Measurements from ENCODE around the gene LARP4B. TPM values are rescaled to one million over a fixed set of nuclear protein-coding genes. Genes with fewer than 3 reads are reported as not detected.
"Not testable (repeated sequence)": the region's sequence is repeated elsewhere in the genome, so short reads cannot be mapped to it uniquely, and the experiment has no call there.

LARP4B gene
- total and polyA plus RNA-seq, 8 donors: 45.1 to 122 (median 54.4) TPM

DNA sequence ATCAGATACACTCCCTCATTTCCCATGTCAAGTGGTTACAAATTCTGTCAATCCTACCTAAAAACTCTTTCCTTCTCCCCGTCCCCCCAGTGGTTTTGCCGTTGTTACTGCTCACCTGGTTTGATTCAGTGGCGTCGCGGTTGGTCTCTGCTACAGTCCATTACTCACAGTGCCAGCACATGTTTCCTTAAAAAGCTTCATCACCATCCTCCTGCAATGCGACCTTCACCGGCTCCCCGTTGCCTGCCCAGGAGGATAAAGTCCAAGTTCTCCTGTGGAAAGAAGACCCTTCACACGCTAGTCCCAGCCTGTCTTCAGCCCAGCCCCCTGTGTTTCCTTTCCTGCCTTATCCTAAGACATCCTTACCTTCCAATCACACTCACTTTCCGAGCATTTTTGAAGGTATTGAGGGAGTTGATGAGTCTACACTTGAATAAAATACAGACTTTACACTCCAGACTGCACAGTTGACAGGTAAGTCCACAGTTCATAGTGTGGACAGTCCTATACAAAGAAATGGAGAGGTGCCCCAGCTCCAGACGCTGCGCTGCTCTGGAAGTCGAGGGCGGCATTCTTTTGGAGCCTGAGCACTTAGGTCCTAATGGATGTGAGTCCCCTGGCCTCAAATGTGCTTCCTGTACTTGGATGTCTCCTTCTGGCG, 3.4 kb upstream of the LARP4B start:
- ATAC-seq: no peak
- intact Hi-C loops (cut with DNase I): no loop called here
- TF ChIP-seq, protein P1, sequence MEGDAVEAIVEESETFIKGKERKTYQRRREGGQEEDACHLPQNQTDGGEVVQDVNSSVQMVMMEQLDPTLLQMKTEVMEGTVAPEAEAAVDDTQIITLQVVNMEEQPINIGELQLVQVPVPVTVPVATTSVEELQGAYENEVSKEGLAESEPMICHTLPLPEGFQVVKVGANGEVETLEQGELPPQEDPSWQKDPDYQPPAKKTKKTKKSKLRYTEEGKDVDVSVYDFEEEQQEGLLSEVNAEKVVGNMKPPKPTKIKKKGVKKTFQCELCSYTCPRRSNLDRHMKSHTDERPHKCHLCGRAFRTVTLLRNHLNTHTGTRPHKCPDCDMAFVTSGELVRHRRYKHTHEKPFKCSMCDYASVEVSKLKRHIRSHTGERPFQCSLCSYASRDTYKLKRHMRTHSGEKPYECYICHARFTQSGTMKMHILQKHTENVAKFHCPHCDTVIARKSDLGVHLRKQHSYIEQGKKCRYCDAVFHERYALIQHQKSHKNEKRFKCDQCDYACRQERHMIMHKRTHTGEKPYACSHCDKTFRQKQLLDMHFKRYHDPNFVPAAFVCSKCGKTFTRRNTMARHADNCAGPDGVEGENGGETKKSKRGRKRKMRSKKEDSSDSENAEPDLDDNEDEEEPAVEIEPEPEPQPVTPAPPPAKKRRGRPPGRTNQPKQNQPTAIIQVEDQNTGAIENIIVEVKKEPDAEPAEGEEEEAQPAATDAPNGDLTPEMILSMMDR (IDR thresholded peaks at IDR 0.05): no peak
- no peak overlapping the region for H3K4me3 ChIP-seq
- peaks cover 0 to 10% of the 10 kb centered on the region in 2 donors for H3K4me1 ChIP-seq
- no peak overlapping the region for H3K27ac ChIP-seq
- no peaks in the 10 kb centered on the region for H3K9me3 ChIP-seq
- H3K36me3 ChIP-seq: no peaks in the 10 kb centered on the region
- H3K27me3 ChIP-seq: no peaks in the 10 kb centered on the region
- no peak for DNase-seq

DNA sequence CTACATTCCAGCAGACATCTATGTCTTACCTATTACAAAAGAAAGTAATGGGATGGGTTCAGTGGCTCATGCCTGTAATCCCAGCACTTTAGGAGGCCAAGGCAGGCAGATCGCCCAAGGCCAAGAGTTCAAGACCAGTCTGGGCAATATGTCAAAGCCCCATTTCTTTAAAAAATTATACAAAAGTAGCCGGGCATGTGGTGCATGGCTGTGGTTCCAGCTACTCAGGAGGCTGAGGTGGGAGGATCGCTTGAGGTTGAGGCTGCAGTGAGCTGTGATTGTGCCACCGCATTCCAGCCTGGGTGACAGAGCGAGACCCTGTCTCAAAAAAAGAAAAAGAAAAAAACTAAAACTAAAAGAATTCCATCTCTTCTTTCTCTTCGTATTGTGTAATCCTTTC, 2.7 kb upstream of the LARP4B start:
- H3K4me3 ChIP-seq; H3K27me3 ChIP-seq; intact Hi-C loops (cut with DNase I); H3K27ac ChIP-seq; H3K9me3 ChIP-seq; DNase-seq; H3K36me3 ChIP-seq; ATAC-seq: not testable (repeated sequence)
- peaks cover 5 to 17% of the 10 kb centered on the region in 2 donors for H3K4me1 ChIP-seq

DNA sequence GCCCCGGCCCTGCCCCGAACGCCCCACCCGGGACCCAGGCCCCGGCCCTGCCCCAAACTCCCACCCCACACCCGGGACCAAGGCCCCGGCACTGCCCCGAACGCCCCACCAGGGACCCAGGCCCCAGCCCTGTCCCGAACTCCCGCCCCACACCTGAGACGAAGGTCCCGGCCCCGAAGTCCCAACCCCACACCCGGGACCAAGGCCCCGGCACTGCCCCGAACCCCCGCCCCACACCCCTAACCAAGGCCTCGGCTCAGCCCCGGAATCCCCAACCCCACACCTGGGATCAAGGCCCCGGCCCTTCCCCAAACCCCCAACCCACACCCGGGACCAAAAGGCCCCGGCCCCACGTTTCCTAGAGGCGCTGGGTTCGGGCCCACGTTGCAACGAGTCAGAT, 1.1 kb upstream of the LARP4B start:
- Histone ChIP-seq H3K27ac (peak overlapping the region in 1 of 2 donors; percentile 91), H3K4me3 (peak overlapping the region in 1 of 2 donors; percentile 64), H3K4me1 (peaks cover 13 to 33% of the 10 kb centered on the region in 2 donors), H3K27me3 (no peaks in the 10 kb centered on the region), H3K36me3 (no peaks in the 10 kb centered on the region), H3K9me3 (no peaks in the 10 kb centered on the region)
- intact Hi-C loops (cut with DNase I): no loop called here
- TF ChIP-seq, protein P1 (IDR thresholded peaks at IDR 0.05): no peak
- ATAC-seq: no peak
- DNase-seq: peak in 1 of 4 donors; percentile 82

DNA sequence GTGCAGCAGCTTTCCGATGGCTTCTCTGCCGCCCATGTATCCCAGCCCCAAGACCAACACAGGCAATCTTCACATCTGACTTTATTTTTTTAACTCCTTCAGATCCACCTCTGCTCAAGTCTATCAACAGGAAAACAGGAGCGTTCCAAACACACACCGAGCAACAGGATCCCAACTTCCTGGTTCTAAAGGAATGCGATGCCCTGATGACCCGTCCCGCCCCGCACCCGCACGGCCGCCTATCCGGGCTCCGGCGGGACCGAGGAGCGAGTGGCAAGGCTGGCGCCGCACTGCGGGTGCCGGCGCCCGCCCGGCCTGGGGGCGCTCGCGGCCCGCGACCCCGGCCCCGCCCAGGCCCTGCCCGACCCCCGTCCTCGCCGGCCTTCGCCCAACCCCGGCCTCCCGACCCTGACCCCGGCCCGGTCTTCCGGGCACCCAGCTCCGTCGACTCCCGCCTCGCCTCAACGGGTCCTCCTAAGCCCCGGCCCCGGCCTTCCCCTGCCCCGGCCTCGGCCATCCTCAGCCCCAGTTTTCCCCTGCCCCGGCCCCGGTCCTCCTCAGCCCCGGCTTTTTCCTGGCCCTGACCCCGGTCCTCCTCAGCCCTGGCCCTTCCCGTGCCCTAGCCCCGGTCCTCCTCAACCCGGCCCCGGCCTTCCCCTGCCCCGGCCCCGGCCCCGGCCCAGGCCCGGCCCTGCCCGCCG, 730 bp downstream of the LARP4B start:
- intact Hi-C loops (cut with DNase I): no loop called here
- H3K9me3 ChIP-seq: no peaks in the 10 kb centered on the region
- H3K27me3 ChIP-seq: no peaks in the 10 kb centered on the region
- H3K27ac ChIP-seq: peak overlapping the region; percentile 84 to 91
- H3K4me1 ChIP-seq: peaks cover 24 to 51% of the 10 kb centered on the region in 2 donors
- DNase-seq: peak in 3 of 4 donors; percentile 44 to 90 (median 47)
- peak; percentile 18 for ATAC-seq
- TF ChIP-seq, protein P1 (IDR thresholded peaks at IDR 0.05): no peak
- peaks cover 0 to 6% of the 10 kb centered on the region in 2 donors for H3K36me3 ChIP-seq
- H3K4me3 ChIP-seq: peak overlapping the region; percentile 50 to 64

DNA sequence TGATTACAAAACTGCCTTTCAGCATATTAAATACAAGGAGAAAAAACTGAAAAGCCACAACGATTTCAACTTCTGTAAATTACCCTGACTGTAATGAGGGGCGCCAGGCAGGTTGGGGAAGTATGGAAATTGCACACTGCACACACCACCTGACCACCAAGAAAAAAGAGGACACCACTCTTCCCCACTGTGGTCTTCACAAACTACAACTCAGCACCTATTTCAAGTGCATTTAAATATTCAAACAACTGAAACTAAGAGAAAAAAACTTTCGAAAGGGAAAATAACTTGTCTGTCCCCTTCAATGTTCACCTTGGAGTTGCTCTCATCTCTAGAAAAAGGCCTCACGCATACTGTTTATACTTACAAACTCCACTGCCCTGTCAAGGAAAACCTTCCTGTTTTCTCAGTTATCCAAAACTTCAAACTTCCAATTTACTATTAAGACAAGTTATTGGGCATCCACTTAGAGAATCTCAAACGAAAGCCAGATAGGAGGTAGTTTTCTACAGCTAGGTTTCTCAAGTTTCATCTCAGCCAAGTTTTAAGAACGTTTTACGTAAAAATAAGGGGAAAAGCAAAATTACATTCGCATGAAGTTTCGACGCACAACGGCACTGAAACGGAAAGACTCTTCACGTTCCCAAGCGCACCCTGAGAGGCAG, 1.4 kb downstream of the LARP4B start:
- DNase-seq (no peak), ATAC-seq (no peak)
- H3K27me3 ChIP-seq: no peaks in the 10 kb centered on the region
- peaks cover 0 to 13% of the 10 kb centered on the region in 2 donors for H3K36me3 ChIP-seq
- H3K4me3 ChIP-seq: peak overlapping the region; percentile 50 to 64
- peak overlapping the region; percentile 84 to 91 for H3K27ac ChIP-seq
- intact Hi-C loops (cut with DNase I): no loop called here
- TF ChIP-seq, protein P1 (IDR thresholded peaks at IDR 0.05): no peak
- no peaks in the 10 kb centered on the region for H3K9me3 ChIP-seq
- H3K4me1 ChIP-seq: peaks cover 28 to 58% of the 10 kb centered on the region in 2 donors
